Stimulated activated naive CD8-positive, alpha-beta T cell treated with anti-CD3 and anti-CD28 coated beads, Interleukin-15, Interleukin-2, amounts not matched to agents 100 U/mL and 50 U/mL, for 24 hours (primary cell): ENCODE data around the gene MT1A.

Experiments
- ATAC-seq: fragments of 150-1000 bp; cut with Tn5 transposase; one replicate; pipeline ENCODE4 v1.10.0; 2021
- DNase-seq: peaks from one replicate; pipeline ENCODE4 v3.0.0; 2021

Gene MT1A

DNA sequence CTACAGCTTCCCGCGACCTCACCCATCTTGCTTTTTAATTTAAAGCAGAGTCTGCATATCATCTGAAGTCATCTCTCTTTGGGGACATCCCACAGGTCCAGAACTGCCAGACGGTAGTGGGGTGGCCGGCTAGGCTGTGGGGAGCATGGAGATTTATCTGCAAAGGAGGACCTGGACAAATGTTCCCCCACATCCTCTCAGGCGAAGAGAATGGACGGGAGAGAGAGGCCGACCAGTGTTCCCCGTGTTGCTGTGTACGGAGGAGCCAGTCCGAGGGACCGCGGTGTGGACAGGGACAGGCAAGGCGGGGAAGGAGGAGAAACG lies 6.7 kb upstream of the MT1A start:
- no peak for DNase-seq
- ATAC-seq, result no peak

DNA sequence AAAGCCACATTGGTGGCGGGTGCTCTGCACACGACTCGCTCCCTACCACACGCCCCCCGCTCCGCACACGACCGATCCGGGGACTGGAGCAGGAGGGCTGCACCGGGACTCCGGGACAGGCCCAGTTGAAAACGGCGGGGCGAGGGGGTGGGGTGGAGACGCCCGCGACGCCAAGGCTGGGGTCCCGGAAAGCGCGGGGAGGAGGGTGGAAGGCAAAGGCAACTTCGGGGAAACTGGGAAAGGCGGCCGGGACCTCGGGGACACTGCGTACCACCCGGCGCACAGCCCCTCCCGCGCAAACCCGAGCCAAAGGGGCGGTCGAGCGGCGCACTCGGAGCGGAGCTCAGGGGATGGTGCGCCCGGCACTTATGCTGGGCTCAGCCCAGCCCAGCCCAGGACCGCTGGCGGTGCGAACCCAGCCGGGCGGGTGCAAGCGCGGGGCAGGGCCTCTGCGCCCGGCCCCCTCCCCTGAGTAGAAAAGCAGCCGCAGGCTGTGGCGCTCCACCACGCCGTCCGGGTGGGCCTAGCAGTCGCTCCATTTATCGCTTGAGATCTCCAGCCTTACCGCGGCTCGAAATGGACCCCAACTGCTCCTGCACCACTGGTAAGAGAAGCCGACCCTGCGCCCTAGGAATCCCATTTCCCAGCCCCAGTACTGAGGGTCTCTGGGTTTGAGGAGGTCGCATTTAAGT lies 6.2 kb upstream of the MT1A start, which contains the start of gene MT1M:
Gene MT1M (plus strand): TSS at position 504 of the 692 bp plus-strand sequence. CDS start 73 bp downstream, at position 577.
- ATAC-seq, result peak; percentile 28
- no peak for DNase-seq

DNA sequence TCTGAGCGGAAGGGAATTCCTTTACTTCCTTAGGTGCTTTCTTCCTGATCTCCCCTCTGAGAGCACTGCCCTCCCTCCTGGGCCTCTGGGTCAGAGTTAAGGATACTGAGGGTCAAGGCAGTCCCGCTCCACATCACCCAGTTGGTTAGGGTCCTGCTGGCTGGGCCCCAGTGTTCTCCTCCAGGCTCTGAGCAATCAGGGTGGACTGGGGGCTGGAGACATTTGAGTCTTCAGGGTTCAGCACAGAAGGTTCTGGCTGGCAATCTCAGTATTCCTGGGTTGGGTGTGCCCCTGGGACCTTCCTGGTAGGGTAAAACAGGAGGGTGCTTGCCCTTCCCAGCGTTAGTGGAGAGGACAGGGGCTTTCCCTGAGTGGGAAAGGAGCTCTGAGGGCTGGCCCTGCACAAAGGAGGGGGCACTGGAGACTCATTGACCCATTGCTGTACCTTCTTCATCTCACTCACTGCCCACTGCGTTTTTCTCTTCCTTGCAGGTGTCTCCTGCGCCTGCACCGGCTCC lies 5.6 kb upstream of the MT1A start:
- ATAC-seq (no peak), DNase-seq (no peak)

DNA sequence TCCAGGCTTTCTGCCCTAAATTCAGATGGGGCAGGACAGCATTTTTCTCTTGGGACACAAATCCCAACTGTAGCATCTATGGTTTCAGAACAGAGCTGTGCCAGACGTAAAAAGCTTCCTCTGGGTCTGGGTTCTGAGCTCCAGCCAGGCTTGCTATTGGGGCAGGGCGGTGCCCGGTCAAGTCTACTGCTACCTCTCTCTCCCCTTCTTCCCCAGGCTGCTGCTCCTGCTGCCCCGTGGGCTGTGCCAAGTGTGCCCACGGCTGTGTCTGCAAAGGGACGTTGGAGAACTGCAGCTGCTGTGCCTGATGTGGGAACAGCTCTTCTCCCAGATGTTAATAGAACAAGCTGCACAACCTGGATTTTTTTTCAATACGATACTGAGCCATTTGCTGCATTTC lies 4.9 kb upstream of the MT1A start:
- no peak for ATAC-seq

DNA sequence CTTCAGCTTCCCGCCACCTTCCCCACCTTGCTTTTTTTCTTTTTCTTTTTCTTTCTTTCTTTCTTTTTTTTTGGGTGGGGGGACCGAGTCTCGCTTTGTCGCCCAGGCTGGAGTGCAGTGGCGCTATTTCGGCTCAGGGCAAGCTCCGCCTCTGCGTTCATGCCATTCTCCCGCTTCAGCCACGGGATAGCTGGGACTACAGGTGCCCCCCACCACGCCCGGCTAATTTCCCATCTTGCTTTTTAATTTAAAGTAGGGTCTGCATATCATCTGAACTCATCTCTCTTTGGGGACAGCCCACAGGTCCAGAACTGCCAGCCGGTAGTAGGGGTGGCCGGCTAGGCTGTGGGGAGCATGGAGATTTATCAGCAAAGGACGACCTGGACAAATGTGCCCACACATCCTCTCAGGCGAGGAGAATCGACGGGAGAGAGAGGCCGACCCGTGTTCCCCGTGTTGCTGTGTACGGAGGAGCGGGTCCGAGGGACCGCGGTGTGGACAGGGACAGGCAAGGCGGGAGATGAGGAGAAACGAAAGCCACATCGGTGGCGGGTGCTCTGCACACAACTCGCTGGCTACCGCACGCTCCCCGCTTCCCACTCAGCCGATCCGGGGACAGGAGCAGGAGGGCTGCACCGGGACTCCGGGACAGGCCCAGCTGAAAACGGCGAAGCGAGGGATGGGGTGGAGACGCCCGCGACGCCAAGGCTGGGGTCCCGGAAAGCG lies 3.6 kb upstream of the MT1A start:
- no peak for DNase-seq
- ATAC-seq, result no peak

More for the DNA sequence above, 4.9 kb upstream of the MT1A start:
- DNase-seq, result no peak

DNA sequence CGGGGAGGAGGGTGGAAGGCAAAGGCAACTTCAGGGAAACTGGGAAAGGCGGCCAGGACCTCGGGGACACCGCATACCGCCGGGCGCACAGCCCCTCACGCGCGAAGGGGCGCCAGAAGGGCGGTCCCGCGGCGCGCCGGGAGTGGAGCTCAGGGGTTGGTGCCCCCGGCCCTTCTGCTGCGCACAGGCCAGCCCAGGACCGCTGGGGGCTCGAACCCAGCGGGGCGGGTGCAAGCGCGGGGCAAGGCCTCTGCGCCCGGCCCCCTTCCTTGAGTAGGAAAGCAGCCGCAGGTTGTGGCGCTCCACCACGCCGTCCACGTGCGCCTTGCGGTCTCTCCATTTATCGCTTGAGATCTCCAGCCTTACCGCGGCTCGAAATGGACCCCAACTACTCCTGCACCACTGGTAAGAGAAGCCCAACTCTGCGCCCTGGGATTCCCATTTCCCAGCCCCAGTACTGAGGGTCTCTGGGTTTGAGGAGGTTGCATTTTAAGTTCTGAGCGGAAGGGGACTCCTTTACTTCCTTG lies 3.0 kb upstream of the MT1A start:
- DNase-seq (no peak), ATAC-seq (no peak)

DNA sequence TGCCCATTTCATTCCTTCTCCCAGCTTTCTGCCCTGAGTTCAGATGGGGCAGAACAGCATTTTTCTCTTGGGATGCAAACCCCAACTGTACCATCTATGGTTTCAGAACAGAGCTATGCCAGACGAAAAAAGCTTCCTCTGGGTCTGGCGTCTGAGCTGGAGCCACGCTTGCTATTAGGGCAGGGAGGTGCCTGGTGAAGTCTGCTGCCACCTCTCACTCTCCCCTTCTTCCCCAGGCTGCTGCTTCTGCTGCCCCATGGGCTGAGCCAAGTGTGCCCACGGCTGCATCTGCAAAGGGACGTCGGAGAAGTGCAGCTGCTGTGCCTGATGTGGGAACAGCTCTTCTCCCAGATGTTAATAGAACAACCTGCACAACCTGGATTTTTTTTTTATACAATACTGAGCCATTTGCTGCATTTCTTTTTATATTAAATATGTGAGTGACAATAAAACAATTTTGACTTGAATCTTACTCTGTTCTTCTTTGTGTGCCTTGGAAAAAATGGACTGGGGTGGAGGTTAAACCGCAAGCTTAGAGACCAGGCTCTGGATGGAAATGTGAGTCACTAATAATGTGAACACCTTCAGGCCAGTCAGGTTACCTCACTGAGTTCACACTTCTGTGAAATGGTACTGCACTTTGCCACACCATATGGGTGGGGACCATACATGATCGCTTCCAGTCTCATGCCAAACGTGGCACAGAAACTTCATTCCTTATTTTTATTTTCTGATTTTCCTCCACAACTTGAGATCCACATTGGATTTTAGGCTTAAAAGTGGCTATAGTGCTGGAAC lies 1.7 kb upstream of the MT1A start:
- ATAC-seq (no peak), DNase-seq (no peak)

DNA sequence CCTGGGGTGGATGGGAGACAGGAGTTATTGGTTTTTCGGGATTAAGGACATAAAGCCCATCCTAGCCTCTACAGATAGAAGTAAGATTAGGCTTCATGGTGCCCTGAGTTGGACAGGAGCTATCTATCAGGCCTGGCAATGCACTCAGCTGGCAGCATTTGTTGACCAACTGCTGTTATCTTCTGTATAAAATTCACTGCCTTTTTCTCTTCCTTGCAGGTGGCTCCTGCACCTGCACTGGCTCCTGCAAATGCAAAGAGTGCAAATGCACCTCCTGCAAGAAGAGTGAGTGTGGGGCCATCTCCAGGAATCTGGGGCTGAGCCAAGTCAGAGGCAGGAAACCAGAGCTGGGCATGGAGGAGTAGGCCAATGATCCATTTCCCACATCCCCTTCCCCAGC lies 579 bp downstream of the MT1A start:
- DNase-seq, result no peak
- no peak for ATAC-seq

DNA sequence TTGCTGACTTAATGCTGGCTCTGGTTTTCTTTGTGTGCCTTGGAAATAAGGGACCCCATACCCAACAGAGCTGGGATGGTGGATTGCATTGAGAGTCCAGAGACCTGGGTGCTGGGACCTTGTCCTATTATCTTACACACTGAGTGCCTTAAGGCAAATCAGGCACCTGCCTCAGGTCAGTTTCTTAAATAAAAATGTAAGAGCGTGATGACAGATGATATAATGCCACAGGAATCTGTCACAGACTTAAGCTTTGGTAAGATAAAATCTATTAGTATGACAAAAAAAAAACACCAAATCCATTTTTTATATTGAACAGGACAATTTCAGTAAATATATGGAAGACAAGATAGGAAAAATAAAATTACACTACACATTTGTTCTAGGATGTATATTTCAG lies 1.6 kb downstream of the MT1A start:
- ATAC-seq (no peak), DNase-seq (no peak)

DNA sequence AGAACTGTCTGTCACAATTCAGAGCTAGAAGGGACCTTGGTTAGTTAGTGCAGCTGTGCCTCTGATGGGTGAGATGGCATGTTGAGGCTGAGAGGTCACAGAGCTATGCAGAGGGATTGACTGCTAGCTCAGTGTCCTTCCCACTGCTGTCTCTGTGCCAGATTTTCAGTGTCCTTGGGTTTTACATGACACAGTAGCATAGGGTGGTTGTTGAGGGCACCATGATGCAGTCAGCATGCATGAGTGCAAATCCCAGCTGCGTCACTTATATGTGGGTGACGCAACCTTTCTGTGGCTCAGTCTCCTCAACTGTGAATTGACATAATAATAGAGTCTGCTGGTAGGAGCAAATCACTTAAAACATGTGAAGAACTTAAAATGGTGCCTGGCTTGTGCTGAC lies 2.7 kb downstream of the MT1A start:
- DNase-seq, result no peak
- ATAC-seq, result no peak

DNA sequence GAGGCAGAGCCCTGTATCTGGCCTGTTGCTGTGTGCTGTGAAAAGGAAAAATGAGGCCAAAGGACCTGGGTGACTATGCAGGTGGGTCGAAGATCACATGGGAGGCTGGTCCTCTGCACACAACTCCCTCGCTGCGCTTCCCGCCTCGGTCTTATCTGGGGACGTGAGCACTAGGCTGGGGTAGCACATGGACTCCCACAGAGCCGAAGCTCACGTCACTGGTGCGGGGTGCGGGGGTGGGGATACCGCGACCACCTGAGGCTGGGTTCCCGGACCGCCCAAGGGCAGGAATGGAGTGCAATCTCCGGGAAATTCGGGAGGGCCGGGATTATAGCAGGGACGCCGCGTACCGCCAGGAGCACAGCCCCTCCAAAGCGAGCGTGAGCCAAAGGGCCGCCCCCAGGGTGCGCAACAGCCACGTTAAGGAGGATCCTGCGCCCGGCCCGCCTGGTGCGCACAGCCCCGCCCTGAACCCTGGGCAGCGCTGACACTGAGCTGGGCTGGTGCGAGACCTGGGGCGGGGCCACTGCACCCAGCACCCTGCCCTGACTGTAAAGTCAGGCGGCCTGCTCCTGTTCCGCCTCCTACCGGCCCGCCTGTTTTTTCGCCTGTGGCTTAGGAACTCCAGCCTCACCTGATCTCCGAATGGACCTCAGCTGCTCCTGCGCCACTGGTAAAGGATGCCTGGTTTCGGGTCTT lies 4.8 kb downstream of the MT1A start:
- ATAC-seq (peak; percentile 100), DNase-seq (peak; percentile 81)

DNA sequence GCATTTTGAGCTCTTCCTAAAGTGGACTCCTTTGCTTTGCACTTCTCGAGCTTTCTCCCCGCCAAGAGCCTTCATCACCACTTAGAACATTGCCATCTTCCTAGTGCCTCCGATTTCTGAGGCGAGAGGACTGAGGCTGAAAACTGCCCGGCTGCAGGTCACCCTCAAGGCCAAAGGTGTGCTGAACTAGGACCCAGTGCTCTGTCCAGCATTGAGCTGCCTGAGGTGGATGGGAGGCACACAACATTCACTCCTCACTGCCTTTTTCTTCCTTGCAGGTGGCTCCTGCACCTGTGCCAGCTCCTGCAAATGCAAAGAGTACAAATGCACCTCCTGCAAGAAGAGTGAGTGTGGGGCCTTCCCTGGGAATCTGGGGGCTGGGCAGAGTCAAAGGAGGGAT lies 5.4 kb downstream of the MT1A start:
- no peak for ATAC-seq
- no peak for DNase-seq

DNA sequence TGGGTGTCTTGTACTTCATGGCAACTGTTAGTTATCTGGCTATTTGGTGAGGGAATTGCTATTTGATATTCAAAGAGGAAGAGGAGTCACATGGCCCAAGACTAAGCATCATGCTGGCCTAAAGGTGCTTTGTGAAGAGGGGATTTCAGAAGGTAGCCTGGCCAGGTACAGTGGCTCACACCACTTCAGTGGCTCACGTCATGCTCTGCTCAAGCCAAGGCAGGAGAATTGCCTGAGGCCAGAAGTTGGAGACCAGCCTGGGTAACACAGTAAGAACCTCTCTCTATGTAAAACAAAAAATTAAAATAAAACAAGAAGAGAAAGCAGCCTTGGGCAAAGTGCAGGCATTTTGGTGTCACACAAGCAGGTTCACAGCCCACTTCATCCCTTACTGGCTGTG lies 6.8 kb downstream of the MT1A start:
- ATAC-seq, result no peak
- DNase-seq, result no peak

DNA sequence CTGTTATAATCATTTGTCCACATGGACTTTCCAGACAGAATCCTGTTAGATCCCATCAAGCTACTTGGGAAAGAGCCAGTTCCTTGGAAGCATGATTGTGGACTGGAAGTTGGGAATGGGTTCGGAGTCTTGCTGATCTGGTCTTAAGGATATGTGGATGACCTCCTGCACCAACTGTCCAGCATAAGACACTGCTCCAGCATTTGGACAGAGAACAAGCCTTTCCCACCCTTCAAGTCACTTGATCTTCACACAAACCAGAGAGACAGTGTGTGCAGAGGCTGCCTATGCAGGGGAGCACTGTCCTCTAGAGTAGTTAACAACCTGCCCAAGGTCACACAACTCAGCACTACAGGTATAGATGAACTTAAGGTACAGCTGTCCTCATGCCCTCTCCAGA lies 7.4 kb downstream of the MT1A start:
- ATAC-seq (no peak), DNase-seq (no peak)

DNA sequence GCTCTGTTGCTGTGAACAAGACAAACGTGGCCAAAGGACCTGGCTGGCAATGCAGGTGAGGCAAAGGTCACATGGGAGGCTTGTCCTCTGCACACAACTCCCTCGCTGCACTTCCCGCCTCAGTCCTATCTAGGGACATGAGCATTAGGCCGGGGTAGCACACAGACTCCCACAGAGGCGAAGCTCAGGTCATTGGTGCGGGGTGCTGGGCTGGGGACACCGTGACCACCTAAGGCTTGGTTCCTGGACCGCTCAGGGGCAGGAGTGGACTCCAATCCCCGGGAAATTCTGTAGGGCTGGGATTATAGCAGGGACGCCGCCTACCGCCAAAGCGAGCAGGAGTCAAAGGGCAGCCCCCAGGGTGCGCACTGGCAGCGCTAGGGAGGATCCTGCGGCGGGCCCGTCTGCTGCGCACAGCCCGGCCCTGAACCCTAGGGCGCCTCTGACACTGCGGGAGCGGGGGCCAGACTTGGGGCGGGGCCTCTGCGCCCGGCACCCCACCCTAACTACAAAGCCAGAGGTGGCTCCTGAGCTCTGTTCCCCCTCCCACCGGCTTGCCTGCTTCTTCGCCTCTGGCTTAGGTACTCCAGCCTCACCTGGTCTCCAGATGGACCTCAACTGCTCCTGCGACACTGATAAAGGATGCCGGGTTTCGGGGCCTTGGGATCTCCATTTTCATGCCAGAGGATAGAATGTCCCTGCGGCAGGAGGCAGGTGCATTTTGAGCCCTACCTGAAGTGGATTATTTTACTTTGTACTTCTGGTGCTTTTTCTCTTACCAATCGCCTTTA lies 9.4 kb downstream of the MT1A start:
- ATAC-seq, result no peak
- DNase-seq, result no peak

DNA sequence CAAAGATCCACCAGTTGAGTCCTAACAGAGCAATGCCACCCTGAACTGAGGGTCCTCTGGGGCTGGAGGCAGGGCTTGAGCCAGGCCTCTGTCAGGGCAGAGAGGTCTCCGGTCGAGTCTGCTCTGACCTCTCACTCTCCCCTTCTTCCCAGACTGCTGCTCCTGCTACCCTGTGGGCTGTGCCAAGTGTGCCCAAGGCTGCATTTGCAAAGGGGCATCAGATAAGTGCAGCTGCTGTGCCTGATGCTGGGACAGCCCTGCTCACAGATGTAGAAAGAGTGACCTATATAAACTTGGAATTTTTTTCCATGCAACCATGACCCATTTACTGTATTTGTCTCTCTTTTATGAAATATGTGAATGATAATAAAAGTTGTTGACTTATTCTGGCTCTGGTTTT lies 10.8 kb downstream of the MT1A start:
- no peak for ATAC-seq
- DNase-seq, result no peak

DNA sequence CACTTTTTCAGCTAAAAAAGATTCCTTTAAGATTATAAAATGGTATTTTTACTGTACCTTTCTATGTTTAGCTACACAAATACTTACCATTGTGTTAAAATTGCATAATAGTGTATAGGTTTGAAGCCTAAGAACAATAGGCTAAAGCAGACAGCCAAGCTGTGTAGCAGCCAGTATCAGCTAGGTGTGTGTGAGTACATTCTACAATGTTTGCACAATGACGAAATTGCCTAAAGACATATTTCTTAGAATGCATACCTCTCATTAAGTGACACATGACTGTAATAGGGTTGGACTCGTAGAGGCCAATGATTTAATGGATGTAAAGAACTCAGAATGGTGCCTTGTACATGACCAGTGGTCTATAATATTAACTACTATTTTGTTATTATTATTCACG lies 11.4 kb downstream of the MT1A start:
- DNase-seq (no peak), ATAC-seq (no peak)

DNA sequence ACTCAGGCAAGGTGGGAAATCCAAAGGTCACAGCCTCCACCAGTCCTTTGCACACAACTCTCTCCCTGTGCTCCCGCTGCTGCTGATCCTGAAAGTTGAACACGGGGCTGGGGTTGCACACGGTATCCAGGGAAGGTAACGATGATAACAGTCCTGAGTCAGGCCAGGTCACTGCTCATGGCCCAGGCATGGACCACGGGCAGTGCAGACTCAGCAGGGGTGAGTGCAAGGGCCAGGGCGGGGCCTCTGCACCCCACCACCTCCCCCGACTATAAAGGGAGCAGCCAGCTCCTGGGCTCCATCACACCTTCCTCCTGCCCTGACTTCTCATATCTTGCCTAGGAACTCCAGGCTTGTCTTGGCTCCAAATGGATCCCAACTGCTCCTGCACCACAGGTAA lies 13.1 kb downstream of the MT1A start, which contains the start of gene MT1B:
Gene MT1B (plus strand): TSS at position 301 of the 400 bp plus-strand sequence. CDS start 68 bp downstream, at position 369.
- no peak for DNase-seq
- ATAC-seq, result no peak

DNA sequence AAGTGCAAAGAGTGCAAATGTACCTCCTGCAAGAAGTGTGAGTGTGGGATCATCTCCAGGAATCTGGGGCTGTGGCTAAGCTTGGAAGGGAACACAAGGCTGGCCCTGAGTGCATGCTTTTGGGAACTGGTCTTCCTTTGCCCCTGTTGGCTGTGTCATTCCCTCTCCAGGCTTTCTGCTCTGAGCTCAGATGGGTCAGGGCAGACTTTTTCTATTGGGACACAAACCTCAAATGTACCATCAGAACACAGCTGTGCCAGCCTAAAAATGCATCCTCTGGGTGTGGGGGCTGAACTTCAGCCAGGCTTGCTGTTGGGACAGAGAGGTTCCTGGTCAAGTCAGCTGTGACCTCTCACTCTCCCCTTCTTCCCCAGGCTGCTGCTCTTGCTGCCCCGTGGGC lies 14.1 kb downstream of the MT1A start:
- no peak for ATAC-seq
- no peak for DNase-seq

DNA sequence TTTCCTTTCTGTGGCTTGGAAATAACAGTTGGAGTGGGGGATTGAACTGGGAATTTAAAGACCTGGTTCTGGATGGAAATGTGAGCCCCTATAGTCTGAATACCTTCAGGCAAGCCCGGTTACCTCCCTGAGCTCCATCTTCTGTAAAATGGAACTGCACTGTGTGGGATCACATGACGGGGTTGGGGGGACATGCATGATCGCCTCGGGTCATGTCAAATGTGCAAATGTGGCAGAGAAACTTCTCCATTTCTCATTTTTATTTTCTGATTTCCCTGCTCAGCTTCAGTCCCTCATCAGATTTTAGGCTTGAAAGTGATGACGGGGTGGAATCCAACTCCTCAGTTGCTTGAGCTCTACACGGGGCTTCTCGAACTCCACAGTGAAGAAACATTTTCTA lies 14.8 kb downstream of the MT1A start:
- DNase-seq (no peak), ATAC-seq (no peak)
